MCF 10A (cell line): ENCODE data around the gene SMCP. TPM values are rescaled to one million over a fixed set of nuclear protein-coding genes. Genes with fewer than 3 reads are reported as not detected.
A peak's percentile ranks its signal among the peaks of the same experiment; 100 is the strongest.

Source experiments
- BruUV-seq: library from RNA; stranded (reverse); fragments of 400-500 nt; replicated peaks from 2 replicates; lab custom pipeline; 2021; lab: Mats Ljungman, UMichigan
- CTCF ChIA-PET: fragments of 300-600 bp; sonication (Branson Sonifier 250); formaldehyde crosslinking; extraction: SDS; loops from one replicate; lab custom pipeline; 2021; ENCODE audit warnings: antibody characterized with exemption, inconsistent platforms; lab: Yijun Ruan, JAX
- POLR2A ChIA-PET: fragments of 300-600, 350-650 bp; sonication (Branson Sonifier 250); formaldehyde crosslinking; extraction: SDS; loops from one replicate; lab custom pipeline; 2020; ENCODE audit warnings: antibody characterized with exemption, inconsistent platforms; lab: Yijun Ruan, JAX
- DNase-seq: peaks from one replicate; pipeline ENCODE4 v3.0.0-alpha.2; 2018; ENCODE audit not compliant: unreplicated experiment
- H3K27ac Mint-ChIP-seq: one replicate; pipeline ENCODE4 v1.8.0; 2022; ENCODE audit warnings: mild to moderate bottlenecking, low read depth, mixed read lengths; ENCODE audit not compliant: unreplicated experiment
- H3K27me3 Mint-ChIP-seq: one replicate; pipeline ENCODE4 v1.8.0; 2022; ENCODE audit warnings: mixed read lengths; ENCODE audit not compliant: insufficient read depth, unreplicated experiment
- H3K36me3 Mint-ChIP-seq: one replicate; pipeline ENCODE4 v1.8.0; 2022; ENCODE audit warnings: mild to moderate bottlenecking, moderate library complexity, mixed read lengths; ENCODE audit not compliant: insufficient read depth, unreplicated experiment
- H3K4me1 Mint-ChIP-seq: one replicate; pipeline ENCODE4 v1.8.0; 2022; ENCODE audit warnings: mixed read lengths; ENCODE audit not compliant: insufficient read depth, unreplicated experiment
- H3K4me3 Mint-ChIP-seq: one replicate; pipeline ENCODE4 v1.8.0; 2022; ENCODE audit warnings: mild to moderate bottlenecking, moderate library complexity, mixed read lengths; ENCODE audit not compliant: unreplicated experiment
- H3K9me3 Mint-ChIP-seq: one replicate; pipeline ENCODE4 v1.8.0; 2022; ENCODE audit warnings: mixed read lengths; ENCODE audit not compliant: unreplicated experiment
- intact Hi-C: fragments of 100-400 bp; cut with micrococcal nuclease; formaldehyde crosslinking; loops from 2 replicates; pipeline ENCODE4 v1.14.1; 2022
- total RNA-seq: library from RNA; stranded (reverse); gene quantifications from 2 replicates; pipeline ENCODE4 v1.2.3, GENCODE V29; 2022
- TF ChIP-seq, protein P1 (sequence below): fragments of 200-600 bp; IDR thresholded peaks from one replicate; pipeline ENCODE4 v1.8.0; 2022; ENCODE audit warnings: antibody characterized with exemption, mild to moderate bottlenecking; ENCODE audit not compliant: unreplicated experiment

SMCP gene
- total RNA-seq, 1 experiment from 2014 or later, result not detected

DNA sequence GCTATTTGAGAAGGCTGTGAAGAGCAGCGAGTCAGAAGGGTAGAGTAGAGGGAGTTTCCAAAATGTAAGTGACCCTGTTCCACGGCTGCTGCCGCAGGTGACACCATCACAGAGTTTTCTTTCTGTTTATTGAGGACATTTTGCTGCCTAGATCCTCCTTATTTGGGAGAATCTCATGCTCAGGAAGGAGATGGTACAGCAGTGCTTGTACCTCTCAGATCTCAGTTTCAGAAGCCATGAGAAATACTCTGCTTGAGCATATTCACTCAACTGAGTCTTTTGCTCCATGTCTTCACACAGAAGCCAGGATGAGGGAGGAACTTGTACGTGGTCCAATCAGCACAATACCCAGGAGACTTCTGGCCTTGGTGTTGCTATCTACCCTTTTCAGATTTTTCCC lies 16.7 kb upstream of the SMCP start:
- no TSS peak for BruUV-seq
- intact Hi-C loops, result no loop called here
- Mint-ChIP-seq H3K4me3 (no peak overlapping the region), H3K36me3 (no peaks in the 10 kb centered on the region), H3K27ac (no peak overlapping the region), H3K4me1 (no peaks in the 10 kb centered on the region), H3K27me3 (no peaks in the 10 kb centered on the region), H3K9me3 (no peaks in the 10 kb centered on the region)
- POLR2A ChIA-PET, result no interaction called here
- TF ChIP-seq, protein P1, sequence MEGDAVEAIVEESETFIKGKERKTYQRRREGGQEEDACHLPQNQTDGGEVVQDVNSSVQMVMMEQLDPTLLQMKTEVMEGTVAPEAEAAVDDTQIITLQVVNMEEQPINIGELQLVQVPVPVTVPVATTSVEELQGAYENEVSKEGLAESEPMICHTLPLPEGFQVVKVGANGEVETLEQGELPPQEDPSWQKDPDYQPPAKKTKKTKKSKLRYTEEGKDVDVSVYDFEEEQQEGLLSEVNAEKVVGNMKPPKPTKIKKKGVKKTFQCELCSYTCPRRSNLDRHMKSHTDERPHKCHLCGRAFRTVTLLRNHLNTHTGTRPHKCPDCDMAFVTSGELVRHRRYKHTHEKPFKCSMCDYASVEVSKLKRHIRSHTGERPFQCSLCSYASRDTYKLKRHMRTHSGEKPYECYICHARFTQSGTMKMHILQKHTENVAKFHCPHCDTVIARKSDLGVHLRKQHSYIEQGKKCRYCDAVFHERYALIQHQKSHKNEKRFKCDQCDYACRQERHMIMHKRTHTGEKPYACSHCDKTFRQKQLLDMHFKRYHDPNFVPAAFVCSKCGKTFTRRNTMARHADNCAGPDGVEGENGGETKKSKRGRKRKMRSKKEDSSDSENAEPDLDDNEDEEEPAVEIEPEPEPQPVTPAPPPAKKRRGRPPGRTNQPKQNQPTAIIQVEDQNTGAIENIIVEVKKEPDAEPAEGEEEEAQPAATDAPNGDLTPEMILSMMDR, result no peak
- no peak for DNase-seq
- CTCF ChIA-PET, result interaction anchor here (1.0 to 12.2 kb wide), 5 partner anchors 10 to 366 kb away, joined by 3 to 100 read pairs (median 4); no protein-coding TSS in a partner anchor

DNA sequence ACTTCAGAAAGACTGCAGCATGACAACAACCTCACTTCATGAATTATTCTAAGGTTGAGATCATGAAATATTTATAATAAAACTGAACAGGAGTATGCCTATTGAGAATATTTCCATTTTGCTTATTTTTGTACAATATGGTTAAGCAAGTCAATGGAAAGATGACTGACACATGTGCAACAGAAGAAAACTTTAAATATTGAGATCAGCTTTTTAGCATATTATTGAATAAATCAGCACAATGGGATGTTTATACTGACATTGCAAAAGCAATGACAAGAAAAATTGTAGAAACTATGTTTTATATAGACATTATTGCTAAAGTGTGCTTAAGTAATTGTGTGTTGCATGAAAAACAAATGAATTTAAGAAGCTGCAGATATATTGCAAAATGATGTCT lies 13.7 kb upstream of the SMCP start:
- no TSS peak for BruUV-seq
- Mint-ChIP-seq H3K4me3 (no peak overlapping the region), H3K9me3 (no peaks in the 10 kb centered on the region), H3K27ac (no peak overlapping the region), H3K27me3 (no peaks in the 10 kb centered on the region), H3K36me3 (no peaks in the 10 kb centered on the region), H3K4me1 (no peaks in the 10 kb centered on the region)
- TF ChIP-seq, protein P1, result no peak
- intact Hi-C loops, result no loop called here
- DNase-seq, result no peak
- CTCF ChIA-PET, result interaction anchor here (0.5 to 4.3 kb wide), 9 partner anchors 14 to 331 kb away, joined by 3 to 40 read pairs (median 7); partner anchors contain the start of gene SMCP
- POLR2A ChIA-PET, result interaction anchor here (0.6 kb wide), 1 partner anchor 10 kb away, joined by 3 read pairs; no protein-coding TSS in a partner anchor

DNA sequence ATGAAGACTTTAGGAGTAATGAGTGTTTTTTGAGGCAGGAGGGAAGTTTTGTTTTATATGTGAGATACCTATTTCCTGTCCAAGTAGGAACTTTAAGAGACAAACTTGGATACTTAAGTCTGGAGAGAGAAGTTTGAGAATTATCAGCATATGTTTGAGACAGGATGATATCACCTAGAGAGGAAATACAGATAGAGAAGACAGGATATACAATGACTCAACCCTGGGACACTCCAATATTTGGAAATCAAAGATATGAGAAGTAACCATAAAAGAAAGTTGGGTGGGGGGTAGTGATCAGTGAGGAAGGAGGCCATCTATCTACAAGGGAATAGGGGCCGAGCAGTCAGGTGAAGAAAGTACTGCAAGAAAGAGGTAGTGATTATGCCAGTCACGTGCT lies 11.8 kb upstream of the SMCP start:
- Mint-ChIP-seq H3K4me3 (no peak overlapping the region), H3K27me3 (no peaks in the 10 kb centered on the region), H3K27ac (no peak overlapping the region), H3K9me3 (no peaks in the 10 kb centered on the region), H3K36me3 (no peaks in the 10 kb centered on the region), H3K4me1 (peaks cover 3% of the 10 kb centered on the region)
- TF ChIP-seq, protein P1, result no peak
- CTCF ChIA-PET, result interaction anchor here (0.9 to 4.3 kb wide), 4 partner anchors 60 to 326 kb away, joined by 4 to 40 read pairs (median 16); no protein-coding TSS in a partner anchor
- intact Hi-C loops, result no loop called here
- POLR2A ChIA-PET, result no interaction called here
- BruUV-seq, result no TSS peak
- no peak for DNase-seq

DNA sequence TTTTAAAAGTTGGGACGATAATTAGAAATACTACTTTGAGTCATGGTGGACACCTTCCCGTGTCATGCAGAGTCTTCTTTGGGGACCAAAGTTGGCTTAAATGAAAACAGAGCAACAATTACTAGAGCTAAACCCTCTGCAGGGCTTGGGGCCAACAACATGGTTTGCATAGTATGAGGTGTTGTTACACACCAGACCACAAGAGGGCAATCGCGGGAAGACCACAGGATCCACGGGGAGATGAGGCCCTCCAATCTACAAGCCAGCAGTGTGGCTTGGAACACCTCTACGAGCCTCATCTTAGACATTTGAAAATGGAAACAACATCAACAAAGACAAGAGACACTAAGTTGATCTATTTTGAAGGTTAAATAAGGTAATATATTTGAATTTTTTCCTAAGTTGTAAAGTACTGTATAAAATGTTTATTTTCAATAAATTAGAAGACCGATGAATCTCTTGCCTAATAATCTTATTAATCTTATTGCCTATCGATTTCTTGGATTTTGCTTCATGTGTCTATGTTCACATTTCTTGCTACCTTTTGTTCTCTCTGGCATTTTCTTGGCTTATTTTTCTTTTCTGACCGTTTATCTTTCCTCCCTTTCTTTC lies 8.2 kb upstream of the SMCP start:
- Mint-ChIP-seq H3K27ac (no peak overlapping the region), H3K4me3 (no peak overlapping the region), H3K27me3 (no peaks in the 10 kb centered on the region), H3K9me3 (no peaks in the 10 kb centered on the region), H3K4me1 (peaks cover 20% of the 10 kb centered on the region), H3K36me3 (no peaks in the 10 kb centered on the region)
- TF ChIP-seq, protein P1, result peak; percentile 95
- intact Hi-C loops, result loop anchor here (10.0 kb wide), 1 partner anchor 415 kb away; no protein-coding TSS in a partner anchor
- no TSS peak for BruUV-seq
- ChIA-PET POLR2A (interaction anchor here (0.5 to 1.6 kb wide), 12 partner anchors 15 to 323 kb away, joined by 3 to 8 read pairs (median 3); no protein-coding TSS in a partner anchor), CTCF (interaction anchor here (0.6 to 13.2 kb wide), 75 partner anchors 9 to 760 kb away, joined by 3 to 479 read pairs (median 7); partner anchors contain the start of genes IVL, LCE1B, LCE1C and LCE1E)
- DNase-seq, result peak; percentile 91
